AML-193 (cell line): ENCODE data around the gene GPR156.
"Not testable (repeated sequence)": the region's sequence is repeated elsewhere in the genome, so short reads cannot be mapped to it uniquely, and the experiment has no call there.

ENCODE experiments used
- DNase-seq, 2 experiments: peaks; one replicate each; lab custom pipeline; 2025; lab: John Stamatoyannopoulos, UW

GPR156 gene

DNA sequence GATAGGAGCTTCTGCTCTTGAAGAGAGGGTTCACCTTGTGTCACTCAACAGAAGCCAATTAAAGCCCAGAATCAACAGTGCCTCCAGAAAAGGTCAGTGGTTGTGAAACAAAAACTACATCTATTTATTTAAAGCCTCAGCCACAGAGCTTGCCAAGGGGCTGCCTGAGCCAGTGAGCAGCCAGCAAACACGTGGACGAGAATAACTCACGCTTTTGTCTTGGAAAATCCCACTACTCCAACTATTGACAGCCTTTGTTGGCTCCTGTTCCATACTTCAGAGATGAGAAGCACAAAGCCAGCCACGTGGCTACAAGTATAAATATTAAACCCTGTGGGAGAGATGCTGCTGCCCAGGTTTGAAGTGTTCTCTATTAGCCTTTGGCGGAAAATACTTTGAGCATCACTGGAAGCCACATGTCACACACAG, 10.3 kb downstream of the GPR156 start:
- no peak for DNase-seq

DNA sequence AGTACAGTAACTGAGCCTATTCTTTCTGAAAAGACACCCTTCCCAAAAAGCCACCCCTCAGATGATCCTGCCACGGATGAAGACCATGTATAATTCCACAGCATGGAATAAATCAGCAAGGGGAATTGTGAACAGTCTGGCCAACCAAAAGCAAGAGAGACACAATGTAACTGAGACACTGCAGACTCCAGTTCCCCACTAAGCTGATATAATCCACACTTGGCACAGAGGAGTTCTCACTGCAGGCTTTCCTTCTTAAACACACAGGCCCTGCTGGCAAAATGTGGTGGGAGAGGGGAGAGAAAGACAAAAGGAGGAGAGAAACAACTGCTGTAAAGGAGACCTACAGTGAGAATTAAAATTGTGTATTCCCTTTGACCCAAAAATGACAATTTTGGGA, 12.7 kb downstream of the GPR156 start:
- no peak for DNase-seq

DNA sequence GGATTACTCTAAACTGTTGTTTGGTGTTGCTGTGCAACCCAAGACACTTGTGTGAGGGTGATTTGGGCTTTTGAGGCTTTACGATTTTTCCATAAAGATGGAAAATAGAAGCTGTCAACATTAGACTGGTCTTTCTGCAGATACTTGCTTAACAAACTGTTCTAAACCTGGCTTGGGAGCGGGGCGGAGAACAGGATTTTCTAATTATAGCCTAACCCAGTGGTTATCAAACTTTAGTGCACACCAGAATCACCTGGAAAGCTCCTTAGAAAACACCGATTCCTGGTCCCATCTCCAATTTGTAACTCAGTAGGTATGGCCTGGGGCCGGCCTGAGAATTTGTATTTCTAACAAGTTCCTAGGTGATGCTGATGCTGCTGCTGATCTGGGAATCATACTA, 19.0 kb downstream of the GPR156 start:
- DNase-seq: no peak

DNA sequence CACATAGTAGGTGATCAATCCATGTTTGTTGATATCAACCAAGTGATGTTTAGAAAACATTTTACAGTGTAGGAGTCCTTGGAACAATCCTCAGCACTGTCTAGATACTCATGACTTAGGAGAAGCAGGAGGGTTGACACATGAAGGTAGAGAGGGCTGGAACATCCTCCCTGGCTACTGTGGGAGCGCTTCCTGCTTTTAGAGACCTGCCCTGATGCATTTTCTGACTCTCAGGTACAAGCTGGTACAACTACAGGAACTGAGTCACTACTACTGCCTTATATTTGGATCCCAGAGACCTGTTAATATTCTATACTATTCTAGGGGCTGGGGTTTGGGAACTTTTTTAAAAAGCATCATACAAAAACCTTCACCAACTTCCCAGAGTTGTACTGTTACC, 20.1 kb downstream of the GPR156 start:
- DNase-seq: no peak

DNA sequence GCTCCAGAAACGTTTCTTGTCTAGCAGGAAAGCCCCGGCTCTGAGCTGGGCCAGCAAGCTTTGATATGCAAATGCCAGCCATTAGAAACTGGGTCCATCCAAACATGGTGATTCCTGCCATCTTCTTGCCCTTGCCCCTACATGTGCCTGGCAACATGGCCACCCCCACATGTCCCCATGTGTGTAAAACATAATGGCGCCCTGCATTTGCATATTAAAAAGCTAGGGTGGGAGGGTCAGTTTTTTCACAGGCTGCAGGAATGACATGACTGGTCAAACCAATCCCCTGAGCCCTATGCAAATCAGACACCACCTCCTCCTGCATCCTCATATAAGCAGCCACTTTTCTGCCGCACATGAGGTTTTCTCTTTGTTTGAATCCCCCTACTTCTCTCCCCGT, 21.2 kb downstream of the GPR156 start:
- no peak for DNase-seq

DNA sequence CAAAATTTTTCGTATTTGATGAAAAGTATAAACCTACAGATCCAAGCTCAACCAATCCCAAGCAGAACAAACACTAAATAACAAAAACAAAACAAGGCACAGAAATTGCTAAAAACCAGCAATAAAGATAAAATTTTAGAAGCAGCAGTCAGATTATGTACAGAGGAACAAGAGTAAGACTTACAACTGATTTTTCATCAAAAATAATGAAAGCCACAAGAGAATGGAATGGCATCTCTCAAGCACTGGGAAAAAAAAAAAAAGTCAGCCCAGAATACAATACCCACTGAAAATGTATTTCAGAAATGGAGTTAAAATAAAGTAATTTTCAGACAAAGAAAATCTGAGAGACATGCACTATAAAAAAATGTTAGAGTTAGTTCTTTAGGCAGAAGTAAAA, 27.0 kb downstream of the GPR156 start:
- no peak for DNase-seq

DNA sequence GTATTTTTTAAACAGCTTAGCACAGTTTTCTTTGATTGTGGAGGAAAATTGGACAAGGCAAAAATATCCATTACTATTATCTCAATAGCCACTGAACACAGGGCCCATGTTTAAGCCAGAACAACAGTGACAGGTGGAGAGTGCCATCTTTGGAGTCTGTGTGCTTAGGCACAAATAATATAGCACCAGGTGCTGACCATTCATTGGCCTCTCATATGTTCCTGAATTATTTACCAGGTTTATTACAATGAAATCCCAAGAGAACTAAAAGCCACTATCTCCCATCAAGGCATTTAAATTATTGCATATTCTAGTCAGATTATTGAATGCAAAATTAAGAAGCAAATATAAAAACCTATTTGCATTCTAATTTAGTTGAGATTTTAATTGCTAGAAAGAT, 39.6 kb downstream of the GPR156 start:
- no peak for DNase-seq

DNA sequence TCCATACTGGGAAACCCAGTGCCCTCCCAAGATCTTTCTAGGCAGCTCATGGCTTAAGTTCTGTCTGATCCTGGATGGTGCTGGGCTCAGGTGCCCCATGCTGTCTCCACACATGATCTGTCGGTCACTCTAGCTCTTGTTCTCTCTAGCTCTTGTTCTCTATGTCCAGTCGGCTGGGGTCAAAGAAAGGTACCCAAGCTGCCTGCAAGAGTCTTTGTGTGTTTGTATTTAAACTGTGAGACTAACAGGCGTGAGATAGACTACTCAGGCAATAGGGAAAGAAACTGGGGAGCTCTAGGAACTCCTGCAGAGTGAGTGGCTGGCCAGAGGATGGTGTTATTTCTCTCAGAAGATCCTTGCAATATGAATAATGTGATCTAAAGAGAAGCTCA, 40.2 kb downstream of the GPR156 start:
- DNase-seq: no peak

DNA sequence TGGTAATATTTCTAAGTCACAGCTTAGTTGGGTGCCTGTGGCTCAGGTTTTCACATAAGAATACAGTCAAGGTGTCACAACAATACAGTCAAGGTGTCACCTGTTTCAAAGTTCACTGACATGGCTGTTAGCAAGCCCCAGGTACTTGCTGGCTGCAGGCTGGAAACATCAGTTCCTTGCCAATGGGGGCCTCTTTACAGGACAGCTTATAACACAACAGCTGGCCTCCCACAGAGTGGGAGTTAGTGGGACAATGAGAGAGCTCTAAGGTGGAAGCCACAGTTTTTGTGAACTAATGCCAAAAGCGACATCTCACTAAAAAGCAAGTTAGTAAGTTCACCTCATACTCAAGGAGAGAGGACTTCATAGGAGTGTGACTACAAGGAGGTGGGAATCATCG, 45.4 kb downstream of the GPR156 start:
- DNase-seq: no peak

DNA sequence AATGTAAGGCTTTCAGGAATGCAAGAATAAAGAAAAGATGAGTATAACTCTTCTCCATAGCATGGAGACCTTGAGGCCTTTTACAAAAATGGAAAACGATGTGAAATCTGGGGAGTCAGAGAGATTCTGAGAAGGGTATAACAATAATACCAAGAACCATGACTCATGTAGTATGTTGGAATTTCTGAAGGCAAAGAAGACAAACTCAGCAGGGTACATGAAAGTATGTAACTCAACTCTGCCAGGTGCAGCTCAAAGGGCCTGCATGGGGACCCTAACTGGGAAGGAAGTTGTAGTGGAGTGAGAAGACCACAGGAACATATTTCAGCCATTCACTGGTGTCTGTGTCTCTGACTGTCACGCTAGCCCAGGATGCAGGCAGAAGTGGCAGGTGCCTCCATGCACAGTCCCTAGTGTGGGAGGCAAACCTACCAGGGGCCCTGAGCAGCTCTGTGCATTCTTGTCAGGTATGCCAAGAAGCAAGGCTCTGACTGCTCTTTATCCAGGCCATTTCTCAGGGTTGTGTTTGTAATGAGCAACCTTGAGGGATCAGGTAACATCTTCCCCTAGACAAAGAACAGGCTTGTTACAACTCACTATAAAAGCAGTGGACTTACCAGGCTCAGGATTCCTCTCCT, 57.2 kb downstream of the GPR156 start:
- DNase-seq: no peak

DNA sequence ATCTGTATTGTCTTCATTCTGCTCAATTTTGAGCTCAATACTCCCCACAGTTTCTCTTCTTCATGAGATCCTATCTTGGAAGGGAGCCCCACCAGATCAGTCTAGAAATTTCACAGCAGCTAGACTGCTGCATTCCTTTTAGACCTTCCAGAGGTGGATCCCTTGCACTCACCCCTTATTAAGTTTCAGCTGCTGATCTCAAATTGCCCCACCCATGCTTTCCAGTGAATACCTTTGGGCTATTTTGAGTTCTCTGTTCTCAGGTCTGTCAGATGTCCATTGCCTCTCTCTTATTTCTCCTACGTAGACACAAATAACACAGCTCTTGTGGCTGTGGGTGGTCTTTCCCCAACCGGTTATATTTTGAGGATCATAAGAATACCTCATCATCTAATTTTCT, 60.8 kb downstream of the GPR156 start:
- no peak for DNase-seq

DNA sequence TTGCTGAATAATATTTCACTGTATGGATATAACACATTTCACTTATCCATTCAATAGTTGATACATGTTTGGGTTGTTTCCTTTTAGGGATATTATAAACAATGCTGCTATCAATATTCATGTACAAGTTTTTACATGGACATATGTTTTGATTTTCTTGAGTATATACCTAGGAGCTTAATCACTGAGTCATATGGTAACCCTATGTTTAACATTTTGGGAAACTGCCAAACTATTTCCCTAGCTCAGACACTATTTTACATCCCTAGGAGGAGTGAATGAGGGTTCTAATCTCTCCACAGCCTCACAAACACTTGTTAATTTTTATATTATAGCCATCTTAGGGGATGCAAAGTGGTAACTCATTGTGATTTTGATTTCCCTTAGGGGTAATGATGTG, 66.0 kb downstream of the GPR156 start:
- no peak for DNase-seq

DNA sequence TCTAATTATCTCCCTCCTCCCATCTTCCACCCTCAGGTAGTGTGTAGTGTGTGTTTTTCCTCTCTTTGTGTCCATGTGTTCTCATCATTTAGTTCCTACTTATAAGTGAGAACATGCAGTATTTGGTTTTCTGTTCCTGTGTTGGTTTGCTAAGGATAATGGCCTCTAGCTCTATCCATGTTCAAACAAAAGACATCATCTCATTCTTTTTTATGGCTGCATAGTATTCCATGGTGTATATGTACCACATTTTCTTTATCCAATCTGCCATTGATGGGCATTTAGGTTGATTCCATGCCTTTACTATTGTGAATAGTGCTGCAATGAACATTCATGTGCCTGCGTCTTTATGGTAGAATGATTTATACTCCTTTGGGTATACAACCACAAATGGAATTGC, 68.4 kb downstream of the GPR156 start:
- DNase-seq: not testable (repeated sequence)

DNA sequence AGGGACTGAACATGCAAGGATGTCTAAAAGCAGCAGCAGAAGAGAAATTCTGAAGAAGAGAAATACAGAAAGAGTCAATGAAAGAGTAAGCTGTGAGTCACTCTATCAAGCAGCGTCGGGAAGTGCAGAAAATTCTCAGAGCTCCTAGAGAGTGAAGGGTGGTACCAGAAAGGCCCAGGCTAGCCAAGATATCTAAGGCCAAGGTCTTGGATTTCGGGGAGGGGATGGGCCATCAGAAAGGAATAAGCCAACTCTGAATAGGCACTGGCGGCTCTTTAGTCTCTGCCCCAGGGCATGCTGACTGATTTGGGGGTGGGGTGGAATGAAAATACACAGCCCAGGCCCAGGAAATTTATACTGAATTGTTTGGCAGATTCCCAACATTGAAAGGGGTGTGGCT, 70.8 kb downstream of the GPR156 start:
- no peak for DNase-seq

DNA sequence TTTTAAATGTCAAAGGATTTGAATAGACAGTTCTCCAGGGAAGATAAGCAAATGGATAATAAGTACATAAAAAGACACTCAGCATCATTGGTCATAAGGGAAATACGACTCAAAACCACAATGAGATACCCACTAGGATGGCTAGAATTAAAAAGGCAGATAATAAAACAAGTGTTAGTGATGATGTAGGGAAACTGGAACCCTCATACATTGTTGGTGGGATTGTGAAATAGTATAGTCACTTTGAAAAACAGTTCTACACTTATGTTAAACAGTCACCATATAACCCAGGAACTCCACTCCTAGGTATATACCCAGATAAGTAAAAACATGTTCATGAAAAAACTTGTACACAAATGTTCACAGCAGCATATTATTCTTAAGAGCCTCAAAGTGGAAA, 72.5 kb downstream of the GPR156 start:
- no peak for DNase-seq

DNA sequence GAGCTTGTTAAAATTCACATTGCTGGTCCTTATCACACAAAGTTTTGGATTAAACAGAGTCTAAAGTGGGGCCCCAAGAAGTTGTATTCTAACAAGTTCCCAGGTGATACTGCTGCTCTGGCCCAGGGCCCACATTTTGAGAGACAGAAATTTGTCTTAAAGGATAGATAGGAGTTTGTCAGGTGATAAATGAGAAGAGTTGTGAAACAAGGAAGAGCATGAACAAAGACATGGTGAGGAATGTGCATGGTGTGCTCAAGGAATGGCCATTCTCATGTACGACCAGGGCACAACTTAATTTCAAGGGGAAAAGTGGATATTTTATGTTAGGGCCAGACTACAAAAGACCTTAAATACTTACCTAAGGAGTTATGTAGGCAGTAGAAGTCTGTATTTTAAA, 75.6 kb downstream of the GPR156 start:
- no peak for DNase-seq

DNA sequence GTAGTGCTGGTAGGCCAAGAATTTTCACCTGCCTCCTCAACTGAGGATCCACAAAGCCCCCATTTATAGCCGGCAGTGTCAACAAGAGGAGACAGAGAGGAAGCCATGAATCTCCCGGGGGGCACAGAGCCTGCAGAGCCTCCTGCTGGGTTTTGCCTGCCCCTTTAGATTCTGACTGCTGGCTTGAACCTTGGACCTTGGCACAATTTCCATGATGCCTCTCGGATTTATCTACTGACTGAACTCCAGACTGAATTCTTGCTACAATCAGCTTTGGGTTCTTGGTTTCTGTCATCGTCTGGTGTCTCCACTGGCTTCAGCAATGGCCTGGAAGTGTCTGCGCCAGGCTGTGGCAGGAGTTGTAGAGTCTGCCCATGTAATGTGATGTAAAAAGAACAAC, 80.7 kb downstream of the GPR156 start:
- DNase-seq: no peak

DNA sequence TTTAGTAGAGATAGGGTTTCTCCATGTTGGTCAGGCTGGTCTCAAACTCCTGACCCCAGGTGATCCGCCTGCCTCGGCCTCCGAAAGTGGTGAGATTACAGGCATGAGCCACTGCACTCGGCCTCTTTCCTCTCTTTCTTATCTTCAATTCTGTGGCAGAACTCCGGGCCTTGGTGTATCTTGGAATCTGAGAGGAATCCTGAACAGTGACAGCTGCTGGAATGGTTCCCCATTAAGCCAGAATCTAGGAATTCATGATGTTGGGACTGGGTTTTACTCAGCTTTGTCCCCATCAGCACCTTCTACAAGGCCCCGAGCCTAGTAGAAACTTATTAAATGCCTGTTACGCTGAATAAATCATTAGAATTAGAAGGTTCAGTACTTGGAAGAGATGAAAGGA, 81.4 kb downstream of the GPR156 start:
- DNase-seq: no peak

DNA sequence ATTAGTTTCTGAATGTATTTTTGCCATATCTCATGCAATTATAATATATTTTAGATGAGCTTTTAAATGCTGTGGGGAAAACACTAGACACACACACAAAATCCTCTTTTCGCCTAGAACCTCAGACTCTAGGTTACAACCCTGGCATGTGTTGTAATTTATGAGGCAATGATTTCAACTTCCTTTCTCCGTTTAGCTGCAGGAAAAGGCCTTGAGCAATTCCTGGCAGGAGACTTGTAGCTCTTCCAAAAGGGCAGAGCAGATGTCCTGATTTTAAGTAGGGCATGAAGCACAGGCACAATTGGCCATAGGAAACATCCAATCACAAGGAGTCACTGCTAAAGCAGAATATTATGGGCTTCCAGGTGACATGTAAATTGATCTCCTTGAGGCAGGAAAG, 82.0 kb downstream of the GPR156 start:
- DNase-seq: peak; percentile 96 to 99

DNA sequence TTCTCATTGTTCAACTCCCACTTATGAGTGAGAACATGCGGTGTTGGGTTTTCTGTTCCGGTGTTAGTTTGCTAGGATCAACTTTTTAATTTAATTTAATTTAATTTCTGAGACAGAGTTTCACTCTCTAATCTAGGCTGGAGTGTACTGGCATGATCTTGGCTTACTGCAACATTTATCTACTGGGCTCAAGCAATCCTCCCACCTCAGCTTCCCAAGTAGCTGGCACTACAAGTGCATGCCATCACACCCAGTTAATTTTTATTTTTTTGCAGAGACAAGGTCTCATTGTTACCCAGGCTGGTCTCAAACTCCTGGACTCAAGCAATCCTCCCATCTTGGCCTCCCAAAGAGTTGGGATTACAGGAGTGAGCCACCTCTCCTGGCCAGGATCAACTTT, 82.7 kb downstream of the GPR156 start:
- no peak for DNase-seq

DNA sequence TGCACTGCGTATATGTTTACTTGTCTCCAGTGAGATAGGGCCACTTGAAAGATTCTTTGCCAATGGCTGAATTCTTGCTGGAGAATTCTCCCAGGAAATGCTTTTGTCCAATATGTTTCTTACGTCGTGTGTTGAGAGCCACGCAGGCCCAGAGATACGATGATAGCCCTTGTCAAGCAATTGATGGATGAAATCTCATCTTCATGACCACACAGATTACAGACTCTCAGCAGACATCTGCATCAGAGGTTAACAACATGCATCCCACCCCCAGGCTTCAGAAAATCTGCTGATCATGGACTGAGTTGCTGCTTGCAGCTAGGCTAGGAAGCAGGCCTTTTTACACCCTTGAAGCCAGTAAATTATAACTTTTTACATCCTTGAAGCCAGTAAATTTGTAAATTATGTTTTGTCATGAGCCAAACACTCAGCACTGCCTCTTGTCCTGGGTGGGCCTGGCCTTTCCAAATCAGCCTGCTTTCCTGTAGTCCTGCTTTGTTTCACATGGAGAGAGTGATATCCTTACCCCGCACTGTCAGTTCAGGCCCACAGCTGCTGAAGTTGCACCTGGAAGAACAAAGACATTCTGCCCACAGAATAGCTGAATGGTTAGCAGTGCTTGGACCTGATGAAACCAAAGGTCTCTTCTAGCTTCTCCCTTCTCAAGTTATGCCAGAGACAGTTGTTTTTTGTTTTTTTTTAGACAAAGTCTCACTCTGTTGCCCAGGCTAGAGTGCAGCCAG, 84.4 kb downstream of the GPR156 start:
- no peak for DNase-seq

DNA sequence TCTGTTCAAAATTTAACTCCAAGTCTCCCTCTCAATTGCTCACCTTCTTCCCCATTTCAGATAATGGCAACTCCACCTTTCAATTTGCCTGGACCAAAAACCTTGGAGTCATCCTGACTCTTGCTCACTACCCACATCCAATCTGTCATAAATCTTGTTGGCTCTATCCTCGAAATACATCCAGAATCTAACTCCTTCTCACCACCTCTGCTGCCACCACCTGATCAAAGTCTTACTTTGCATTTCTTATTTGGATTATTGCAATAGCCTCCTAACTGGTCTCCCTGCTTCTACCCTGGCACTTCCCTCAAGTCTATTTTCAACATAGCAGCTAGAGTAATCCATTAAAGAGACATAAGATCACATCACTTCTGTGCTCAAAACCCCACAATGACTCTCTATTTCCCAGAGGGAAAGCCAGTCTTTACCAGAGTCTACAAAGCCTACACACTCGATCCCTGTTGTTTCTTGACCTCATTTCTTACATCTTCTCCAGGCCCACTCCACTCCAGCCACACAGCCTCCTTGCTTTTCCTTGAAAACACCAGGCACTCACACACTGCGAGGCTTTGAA, 86.6 kb downstream of the GPR156 start:
- DNase-seq: peak; percentile 66 to 76

DNA sequence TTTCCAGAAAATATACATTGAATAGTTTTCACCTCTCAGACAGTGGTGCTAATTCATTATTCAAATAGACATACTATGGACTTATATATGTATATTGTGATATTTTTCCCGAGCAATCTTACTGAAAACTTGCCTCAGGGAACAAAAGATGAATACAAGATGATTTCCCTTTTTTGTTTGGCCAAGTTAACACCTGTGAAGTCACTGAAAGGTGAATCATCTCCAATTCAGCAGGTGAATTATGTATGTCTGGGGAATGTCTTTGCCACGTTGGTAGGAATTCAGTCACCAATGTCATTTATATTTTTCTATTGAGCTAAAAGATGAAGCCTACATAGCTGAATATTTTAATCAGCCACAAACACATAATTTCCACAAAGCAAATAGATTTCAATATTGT, 88.2 kb downstream of the GPR156 start:
- no peak for DNase-seq

DNA sequence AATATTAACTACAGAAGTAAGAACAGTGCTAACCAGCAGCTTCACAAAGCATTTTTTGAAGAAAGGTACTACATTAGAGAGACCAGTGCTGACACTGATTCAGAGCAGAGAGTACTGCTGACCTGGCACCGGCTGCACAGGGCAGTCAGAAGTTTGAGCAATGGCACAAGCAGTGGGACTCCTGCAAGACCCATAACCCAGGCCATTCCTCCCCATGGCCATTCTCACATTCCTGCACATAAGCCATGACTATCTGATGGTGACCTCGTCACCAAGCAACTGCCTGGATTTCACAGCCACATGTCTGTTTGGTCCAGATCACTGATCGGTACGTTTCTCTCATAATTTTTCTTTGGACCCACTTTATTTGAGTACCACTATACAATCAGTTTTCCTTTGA, 88.7 kb downstream of the GPR156 start:
- DNase-seq: no peak
